ENCODE measurements around the gene TUFM.
"Not testable (repeated sequence)": the region's sequence is repeated elsewhere in the genome, so short reads cannot be mapped to it uniquely, and the experiment has no call there.

Gene TUFM

GRCh38 chr16:28867646-28868045, 21.5 kb upstream of the TUFM start:
- H3K36me3 ChIP-seq (ENCODE audit: control insufficient read depth, insufficient read depth, low read length), result peaks cover 39% of the 10 kb centered on the region
- H3K27ac ChIP-seq (ENCODE audit: low read depth, low read length); H3K9ac ChIP-seq (ENCODE audit: low read length); H3K4me1 ChIP-seq (ENCODE audit: control insufficient read depth, insufficient read depth, low read length); H3K27me3 ChIP-seq (ENCODE audit: control insufficient read depth, insufficient read depth, low read length); H3K4me3 ChIP-seq (ENCODE audit: low read length): not testable (repeated sequence)

- Histone ChIP-seq H3K9ac (ENCODE audit: low read length) (no peak overlapping the region), H3K27ac (ENCODE audit: low read depth, low read length) (no peak overlapping the region), H3K4me1 (ENCODE audit: control insufficient read depth, insufficient read depth, low read length) (peaks cover 8% of the 10 kb centered on the region), H3K4me3 (ENCODE audit: low read length) (no peak overlapping the region), H3K36me3 (ENCODE audit: control insufficient read depth, insufficient read depth, low read length) (peaks cover 39% of the 10 kb centered on the region), H3K27me3 (ENCODE audit: control insufficient read depth, insufficient read depth, low read length) (no peaks in the 10 kb centered on the region)
Measured at GRCh38 chr16:28867241-28867640, 21.1 kb upstream of the TUFM start.

GRCh38 chr16:28866454-28866804, 20.3 kb upstream of the TUFM start:
- Histone ChIP-seq H3K9ac (ENCODE audit: low read length) (no peak overlapping the region), H3K36me3 (ENCODE audit: control insufficient read depth, insufficient read depth, low read length) (peaks cover 32% of the 10 kb centered on the region), H3K27ac (ENCODE audit: low read depth, low read length) (no peak overlapping the region), H3K27me3 (ENCODE audit: control insufficient read depth, insufficient read depth, low read length) (no peaks in the 10 kb centered on the region), H3K4me3 (ENCODE audit: low read length) (no peak overlapping the region), H3K4me1 (ENCODE audit: control insufficient read depth, insufficient read depth, low read length) (peaks cover 8% of the 10 kb centered on the region)

GRCh38 chr16:28865722-28866453, 19.7 kb upstream of the TUFM start:
- peaks cover 8% of the 10 kb centered on the region for H3K4me1 ChIP-seq (ENCODE audit: control insufficient read depth, insufficient read depth, low read length)
- no peak overlapping the region for H3K4me3 ChIP-seq (ENCODE audit: low read length)
- H3K27me3 ChIP-seq (ENCODE audit: control insufficient read depth, insufficient read depth, low read length), result no peaks in the 10 kb centered on the region
- H3K27ac ChIP-seq (ENCODE audit: low read depth, low read length), result no peak overlapping the region
- H3K36me3 ChIP-seq (ENCODE audit: control insufficient read depth, insufficient read depth, low read length), result peaks cover 28% of the 10 kb centered on the region
- no peak overlapping the region for H3K9ac ChIP-seq (ENCODE audit: low read length)

- no peak overlapping the region for H3K27ac ChIP-seq (ENCODE audit: low read depth, low read length)
- H3K36me3 ChIP-seq (ENCODE audit: control insufficient read depth, insufficient read depth, low read length), result peaks cover 23% of the 10 kb centered on the region
- H3K9ac ChIP-seq (ENCODE audit: low read length), result no peak overlapping the region
- H3K4me1 ChIP-seq (ENCODE audit: control insufficient read depth, insufficient read depth, low read length), result peaks cover 8% of the 10 kb centered on the region
- H3K27me3 ChIP-seq (ENCODE audit: control insufficient read depth, insufficient read depth, low read length), result no peaks in the 10 kb centered on the region
- H3K4me3 ChIP-seq (ENCODE audit: low read length), result peak overlapping the region; percentile 98
Measured at GRCh38 chr16:28865001-28865688, 19.0 kb upstream of the TUFM start.

- Histone ChIP-seq H3K36me3 (ENCODE audit: control insufficient read depth, insufficient read depth, low read length) (peaks cover 13% of the 10 kb centered on the region), H3K4me3 (ENCODE audit: low read length) (peak overlapping the region; percentile 98), H3K27me3 (ENCODE audit: control insufficient read depth, insufficient read depth, low read length) (no peaks in the 10 kb centered on the region), H3K4me1 (ENCODE audit: control insufficient read depth, insufficient read depth, low read length) (peaks cover 8% of the 10 kb centered on the region), H3K9ac (ENCODE audit: low read length) (peak overlapping the region; percentile 71), H3K27ac (ENCODE audit: low read depth, low read length) (peak overlapping the region; percentile 99)
Measured at GRCh38 chr16:28863929-28864793, 18.0 kb upstream of the TUFM start.

GRCh38 chr16:28859326-28859725, 13.2 kb upstream of the TUFM start:
- no peak overlapping the region for H3K27ac ChIP-seq (ENCODE audit: low read depth, low read length)

GRCh38 chr16:28858421-28858820, 12.3 kb upstream of the TUFM start:
- Histone ChIP-seq H3K27me3 (ENCODE audit: control insufficient read depth, insufficient read depth, low read length) (no peaks in the 10 kb centered on the region), H3K36me3 (ENCODE audit: control insufficient read depth, insufficient read depth, low read length) (no peaks in the 10 kb centered on the region), H3K9ac (ENCODE audit: low read length) (no peak overlapping the region), H3K4me1 (ENCODE audit: control insufficient read depth, insufficient read depth, low read length) (no peaks in the 10 kb centered on the region), H3K27ac (ENCODE audit: low read depth, low read length) (no peak overlapping the region), H3K4me3 (ENCODE audit: low read length) (no peak overlapping the region)

More at GRCh38 chr16:28859326-28859725, 13.2 kb upstream of the TUFM start:
- Histone ChIP-seq H3K4me3 (ENCODE audit: low read length) (no peak overlapping the region), H3K27me3 (ENCODE audit: control insufficient read depth, insufficient read depth, low read length) (no peaks in the 10 kb centered on the region), H3K4me1 (ENCODE audit: control insufficient read depth, insufficient read depth, low read length) (peaks cover under 1% of the 10 kb centered on the region), H3K9ac (ENCODE audit: low read length) (no peak overlapping the region), H3K36me3 (ENCODE audit: control insufficient read depth, insufficient read depth, low read length) (no peaks in the 10 kb centered on the region)

GRCh38 chr16:28846933-28847273, 755 bp upstream of the TUFM start:
- peak overlapping the region; percentile 94 for H3K9ac ChIP-seq (ENCODE audit: low read length)
- no peaks in the 10 kb centered on the region for H3K27me3 ChIP-seq (ENCODE audit: control insufficient read depth, insufficient read depth, low read length)
- H3K27ac ChIP-seq (ENCODE audit: low read depth, low read length), result peak overlapping the region; percentile 84
- H3K4me1 ChIP-seq (ENCODE audit: control insufficient read depth, insufficient read depth, low read length), result peaks cover 17% of the 10 kb centered on the region
- H3K36me3 ChIP-seq (ENCODE audit: control insufficient read depth, insufficient read depth, low read length), result peaks cover 26% of the 10 kb centered on the region
- peak overlapping the region; percentile 88 for H3K4me3 ChIP-seq (ENCODE audit: low read length)

- H3K4me3 ChIP-seq (ENCODE audit: low read length), result peak overlapping the region; percentile 88
- H3K36me3 ChIP-seq (ENCODE audit: control insufficient read depth, insufficient read depth, low read length), result peaks cover 26% of the 10 kb centered on the region
- peak overlapping the region; percentile 82 for H3K9ac ChIP-seq (ENCODE audit: low read length)
- H3K27me3 ChIP-seq (ENCODE audit: control insufficient read depth, insufficient read depth, low read length), result no peaks in the 10 kb centered on the region
- peak overlapping the region; percentile 84 for H3K27ac ChIP-seq (ENCODE audit: low read depth, low read length)
- peaks cover 17% of the 10 kb centered on the region for H3K4me1 ChIP-seq (ENCODE audit: control insufficient read depth, insufficient read depth, low read length)
Measured at GRCh38 chr16:28845761-28846079, 428 bp downstream of the TUFM start.

- Histone ChIP-seq H3K4me3 (ENCODE audit: low read length) (peak overlapping the region; percentile 88), H3K9ac (ENCODE audit: low read length) (peak overlapping the region; percentile 82), H3K36me3 (ENCODE audit: control insufficient read depth, insufficient read depth, low read length) (peaks cover 26% of the 10 kb centered on the region), H3K27me3 (ENCODE audit: control insufficient read depth, insufficient read depth, low read length) (no peaks in the 10 kb centered on the region), H3K4me1 (ENCODE audit: control insufficient read depth, insufficient read depth, low read length) (peaks cover 17% of the 10 kb centered on the region), H3K27ac (ENCODE audit: low read depth, low read length) (no peak overlapping the region)
Measured at GRCh38 chr16:28845293-28845692, 855 bp downstream of the TUFM start.

GRCh38 chr16:28844226-28844885, 1.8 kb downstream of the TUFM start:
- H3K27ac ChIP-seq (ENCODE audit: low read depth, low read length), result no peak overlapping the region
- H3K4me1 ChIP-seq (ENCODE audit: control insufficient read depth, insufficient read depth, low read length), result peaks cover 17% of the 10 kb centered on the region
- no peak overlapping the region for H3K9ac ChIP-seq (ENCODE audit: low read length)
- no peaks in the 10 kb centered on the region for H3K27me3 ChIP-seq (ENCODE audit: control insufficient read depth, insufficient read depth, low read length)
- peaks cover 26% of the 10 kb centered on the region for H3K36me3 ChIP-seq (ENCODE audit: control insufficient read depth, insufficient read depth, low read length)
- H3K4me3 ChIP-seq (ENCODE audit: low read length), result no peak overlapping the region
